ENCODE data around the gene TCEAL8. TPM values are rescaled to one million over a fixed set of nuclear protein-coding genes. Genes with fewer than 3 reads are reported as not detected.
"Not testable (repeated sequence)": the region's sequence is repeated elsewhere in the genome, so short reads cannot be mapped to it uniquely, and the experiment has no call there.

Gene TCEAL8
- total RNA-seq, 6 experiments from 2014 or later, result 11.2 to 21.0 (median 16.6) TPM

DNA sequence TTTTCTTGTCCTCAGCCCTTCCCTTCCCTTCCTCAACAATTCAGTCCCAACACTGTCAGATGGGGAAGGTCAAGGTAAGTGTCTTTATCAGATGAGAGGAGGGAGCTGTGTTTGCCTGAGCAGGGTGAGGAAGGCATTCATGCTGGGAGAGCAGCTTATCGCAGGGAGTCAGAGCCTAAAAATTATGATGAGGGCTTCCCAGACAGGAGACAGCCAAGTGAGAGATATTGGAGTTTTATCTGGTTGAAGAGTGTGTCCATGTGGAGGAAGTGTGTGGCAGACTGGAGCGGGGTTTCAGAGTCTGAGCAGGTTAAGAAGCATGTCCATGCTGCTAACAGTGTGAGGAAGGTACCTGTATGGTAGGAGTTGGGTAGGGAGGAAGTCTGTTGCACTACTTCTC, 21.7 kb downstream of the TCEAL8 start:
- TF ChIP-seq POLR2A (IDR thresholded peaks at IDR 0.05), result no peak
- TF ChIP-seq, protein P1, sequence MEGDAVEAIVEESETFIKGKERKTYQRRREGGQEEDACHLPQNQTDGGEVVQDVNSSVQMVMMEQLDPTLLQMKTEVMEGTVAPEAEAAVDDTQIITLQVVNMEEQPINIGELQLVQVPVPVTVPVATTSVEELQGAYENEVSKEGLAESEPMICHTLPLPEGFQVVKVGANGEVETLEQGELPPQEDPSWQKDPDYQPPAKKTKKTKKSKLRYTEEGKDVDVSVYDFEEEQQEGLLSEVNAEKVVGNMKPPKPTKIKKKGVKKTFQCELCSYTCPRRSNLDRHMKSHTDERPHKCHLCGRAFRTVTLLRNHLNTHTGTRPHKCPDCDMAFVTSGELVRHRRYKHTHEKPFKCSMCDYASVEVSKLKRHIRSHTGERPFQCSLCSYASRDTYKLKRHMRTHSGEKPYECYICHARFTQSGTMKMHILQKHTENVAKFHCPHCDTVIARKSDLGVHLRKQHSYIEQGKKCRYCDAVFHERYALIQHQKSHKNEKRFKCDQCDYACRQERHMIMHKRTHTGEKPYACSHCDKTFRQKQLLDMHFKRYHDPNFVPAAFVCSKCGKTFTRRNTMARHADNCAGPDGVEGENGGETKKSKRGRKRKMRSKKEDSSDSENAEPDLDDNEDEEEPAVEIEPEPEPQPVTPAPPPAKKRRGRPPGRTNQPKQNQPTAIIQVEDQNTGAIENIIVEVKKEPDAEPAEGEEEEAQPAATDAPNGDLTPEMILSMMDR (IDR thresholded peaks at IDR 0.05), result no peak

DNA sequence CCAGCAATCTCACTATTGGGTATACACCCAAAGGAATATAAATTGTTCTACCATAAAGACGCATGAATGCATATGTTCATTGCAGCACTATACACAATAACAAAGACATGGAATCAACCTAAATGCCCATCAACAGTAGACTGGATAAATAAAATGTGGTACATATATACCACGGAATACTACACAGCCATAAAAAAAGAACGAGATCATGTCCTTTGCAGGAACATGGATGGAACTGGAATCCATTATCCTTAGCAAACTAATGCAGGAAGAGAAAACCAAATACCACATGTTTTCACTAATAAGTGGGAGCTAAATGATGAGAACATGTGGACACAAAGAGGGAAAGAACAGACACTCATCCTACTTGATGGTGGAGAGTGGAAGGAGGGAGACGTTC, 29.0 kb downstream of the TCEAL8 start:
- DNase-seq; ATAC-seq; H3K4me3 ChIP-seq; H3K27me3 ChIP-seq; intact Hi-C loops (cut with DNase I); H3K4me1 ChIP-seq; H3K36me3 ChIP-seq; H3K9me3 ChIP-seq; H3K27ac ChIP-seq: not testable (repeated sequence)
- WGBS (ENCODE audit: insufficient coverage, low coverage, low lambda C conversion rate, missing lambda C conversion rate), result 58% methylated on average over 4 of the region's 4 CpGs

More for the DNA sequence above, 21.7 kb downstream of the TCEAL8 start:
- Histone ChIP-seq H3K27me3 (peaks cover 0 to 4% of the 10 kb centered on the region in 2 donors), H3K4me1 (no peaks in the 10 kb centered on the region), H3K9me3 (no peaks in the 10 kb centered on the region), H3K27ac (no peak overlapping the region), H3K4me3 (no peak overlapping the region), H3K36me3 (no peaks in the 10 kb centered on the region)
- DNase-seq (no peak), ATAC-seq (no peak)
- WGBS (ENCODE audit: insufficient coverage, low coverage, low lambda C conversion rate, missing lambda C conversion rate), result 56% methylated on average over 2 of the region's 2 CpGs
- intact Hi-C loops (cut with DNase I), result no loop called here

DNA sequence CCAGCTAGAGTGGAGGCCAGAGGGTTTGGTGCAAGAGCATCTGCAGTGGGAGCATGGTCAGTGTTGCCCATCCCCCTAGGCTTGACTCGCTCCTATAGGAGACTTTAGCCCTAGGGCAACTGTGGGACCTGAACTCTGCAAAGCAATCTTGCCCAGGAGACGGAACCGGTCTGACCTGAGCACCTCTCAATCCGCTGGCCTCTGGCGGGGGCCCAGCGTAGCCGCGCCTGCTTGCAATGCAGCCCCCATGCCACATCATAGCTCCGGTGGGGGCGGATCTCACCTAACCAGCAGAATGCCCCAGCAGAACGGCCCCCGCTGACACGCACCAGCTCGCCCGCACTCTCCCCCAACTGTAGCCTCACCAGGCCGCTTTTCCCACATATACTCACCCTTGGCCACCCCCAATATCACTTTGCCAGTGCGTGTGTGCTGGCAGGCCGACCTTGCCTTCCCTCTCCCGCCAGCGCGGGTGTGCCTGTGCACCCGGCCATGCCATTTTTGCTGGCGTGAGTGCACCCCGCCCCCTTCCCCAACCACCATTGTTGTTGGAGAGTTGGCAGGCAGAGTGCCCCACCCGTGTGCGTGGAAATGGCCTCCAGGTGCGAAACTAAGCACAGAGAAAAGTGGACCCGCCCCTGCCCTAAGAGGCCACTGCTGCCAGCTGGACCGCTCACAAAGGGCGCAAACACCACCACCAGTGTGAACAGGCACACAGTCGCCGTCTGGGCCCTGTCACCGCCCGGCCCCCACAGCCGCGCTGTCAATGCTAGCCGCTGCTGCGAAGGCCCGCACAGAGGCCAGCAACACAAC, 34.2 kb downstream of the TCEAL8 start:
- WGBS (ENCODE audit: insufficient coverage, low coverage, low lambda C conversion rate, missing lambda C conversion rate), result 45% methylated on average over 10 of the region's 39 CpGs
- Histone ChIP-seq H3K27me3 (peaks cover 0 to 4% of the 10 kb centered on the region in 2 donors), H3K9me3 (no peaks in the 10 kb centered on the region), H3K4me3 (no peak overlapping the region), H3K4me1 (no peaks in the 10 kb centered on the region), H3K36me3 (no peaks in the 10 kb centered on the region), H3K27ac (no peak overlapping the region)
- no peak for TF ChIP-seq POLR2A (IDR thresholded peaks at IDR 0.05)
- TF ChIP-seq, protein P1 (IDR thresholded peaks at IDR 0.05), result no peak
- no peak for ATAC-seq
- DNase-seq, result no peak
- intact Hi-C loops (cut with DNase I), result no loop called here

DNA sequence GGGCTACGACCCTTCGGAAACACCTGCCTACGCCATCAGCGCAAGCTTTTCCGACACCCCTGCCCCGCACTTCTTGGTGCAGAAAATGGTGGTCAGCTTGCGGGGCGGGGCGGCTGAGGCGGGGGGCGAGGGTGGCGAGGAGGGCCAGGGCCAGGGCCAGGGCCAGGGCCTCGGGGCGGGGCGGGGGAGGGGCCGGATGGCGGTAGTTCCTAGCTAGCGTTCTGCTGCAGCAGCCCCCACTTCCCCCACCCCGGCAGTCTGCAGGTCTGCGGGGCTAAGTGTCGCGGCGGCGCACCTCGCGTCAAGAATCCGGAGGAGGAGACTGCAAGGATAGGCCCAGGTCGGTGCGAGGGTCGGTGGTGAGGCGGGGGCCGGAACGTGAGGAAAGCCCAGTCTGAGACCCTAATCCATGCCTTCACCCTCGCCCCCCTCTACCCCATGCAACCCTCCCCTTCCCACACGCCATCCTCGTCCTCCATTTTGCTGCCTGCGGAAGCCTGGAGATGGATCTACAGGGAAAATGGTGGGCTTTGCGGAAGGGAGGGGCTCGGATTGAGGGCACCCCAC, 39.4 kb downstream of the TCEAL8 start:
- DNase-seq, result peak in 2 of 3 donors; percentile 37 to 38
- peaks cover 0 to 12% of the 10 kb centered on the region in 2 donors for H3K27me3 ChIP-seq
- intact Hi-C loops (cut with DNase I), result no loop called here

More for the DNA sequence above, 39.4 kb downstream of the TCEAL8 start:
- Histone ChIP-seq H3K36me3 (no peaks in the 10 kb centered on the region), H3K27ac (peak overlapping the region; percentile 26 to 65 (median 59)), H3K4me1 (no peaks in the 10 kb centered on the region), H3K4me3 (peak overlapping the region; percentile 39 to 55 (median 48)), H3K9me3 (no peaks in the 10 kb centered on the region)
- no peak for TF ChIP-seq POLR2A (IDR thresholded peaks at IDR 0.05)
- TF ChIP-seq, protein P1 (IDR thresholded peaks at IDR 0.05), result no peak
- WGBS (ENCODE audit: insufficient coverage, low coverage, low lambda C conversion rate, missing lambda C conversion rate), result 33% methylated on average over 5 of the region's 39 CpGs
- ATAC-seq, result peak; percentile 28 to 47 (median 36)
